Measurements from ENCODE around the gene STMN3. TPM values are rescaled to one million over a fixed set of nuclear protein-coding genes. Genes with fewer than 3 reads are reported as not detected.

STMN3 gene
- total and polyA plus RNA-seq, 2 of the 8 experiments (the other 6 are each of a cell fraction or from before 2014, with no cell fraction given) = 51.5 to 63.1 TPM

GRCh38 chr20:63678667-63679465 lies 25.6 kb upstream of the STMN3 start:
- H2BK20ac ChIP-seq (ENCODE audit: low read length) = no peak overlapping the region
- H3K9me3 ChIP-seq (ENCODE audit: insufficient read depth in 2 of 2, low read depth in 1 of 2, low read length in 1 of 2) = no peaks in the 10 kb centered on the region
- H3K4me3 ChIP-seq (ENCODE audit: extremely low read depth in 1 of 4, insufficient read depth in 2 of 4, low read depth in 3 of 4, low read length in 4 of 4) = no peak overlapping the region
- H4K91ac ChIP-seq (replicated peaks; ENCODE audit: insufficient read length, low read length) = no peak overlapping the region
- H2AFZ ChIP-seq (ENCODE audit: low read length) = no peak overlapping the region
- no peak overlapping the region for H3K27ac ChIP-seq (ENCODE audit: low read depth, low read length)
- POLR2A ChIA-PET (ENCODE audit: partially characterized antibody) = interaction anchor here (1.0 to 1.7 kb wide), 4 partner anchors 10 to 19 kb away, joined by 3 to 6 read pairs (median 5); no protein-coding TSS in a partner anchor
- no peaks in the 10 kb centered on the region for H3K79me1 ChIP-seq (ENCODE audit: low read depth, low read length)
- no peak for DNase-seq (ENCODE audit: low read depth in 1 of 2, low spot score in 2 of 2)
- H3K9ac ChIP-seq (replicated peaks in 1 of 4; ENCODE audit: extremely low read depth in 1 of 4, low read depth in 3 of 4, low read length in 3 of 4) = no peak overlapping the region
- H2BK5ac ChIP-seq (ENCODE audit: low read depth, low read length) = no peak overlapping the region; the same call in 1 of the 2 replicates
- H3K56ac ChIP-seq (replicated peaks; ENCODE audit: insufficient read length, low read depth, low read length) = no peak overlapping the region
- no peaks in the 10 kb centered on the region for H3K4me1 ChIP-seq (replicated peaks in 1 of 4; ENCODE audit: control insufficient read depth in 3 of 4, insufficient read depth in 4 of 4, low read length in 3 of 4)
- no peak overlapping the region for H3K4me2 ChIP-seq (ENCODE audit: insufficient read depth in 1 of 2, low read depth in 2 of 2, low read length in 2 of 2)
- TF ChIP-seq MAFK (IDR thresholded peaks at IDR 0.05; ENCODE audit: low read depth, low read length) (no peak), HDAC2 (IDR thresholded peaks at IDR 0.05; ENCODE audit: borderline replicate concordance in 1 of 2, low read depth in 2 of 2, low read length in 2 of 2) (no peak), TAF1 (IDR thresholded peaks at IDR 0.05; ENCODE audit: low read depth, low read length) (no peak), RNF2 (IDR thresholded peaks at IDR 0.05; ENCODE audit: borderline replicate concordance, low read depth, low read length, missing control alignments, poor library complexity, severe bottlenecking) (no peak)
- CTCF ChIA-PET (ENCODE audit: partially characterized antibody) = interaction anchor here (0.7 to 0.9 kb wide), 2 partner anchors 17 to 140 kb away, joined by 3 to 4 read pairs; no protein-coding TSS in a partner anchor
- no peak overlapping the region for H3K4ac ChIP-seq (replicated peaks; ENCODE audit: insufficient read length, low read depth, low read length)
- H2BK120ac ChIP-seq (replicated peaks; ENCODE audit: low read depth, low read length) = no peak overlapping the region
- no peak overlapping the region for H3K14ac ChIP-seq (ENCODE audit: insufficient read length)
- WGBS, 2 experiments (ENCODE audit: extremely low coverage in 1 of 2, insufficient coverage in 1 of 2, insufficient read length in 1 of 2, insufficient replicate concordance in 2 of 2, low coverage in 1 of 2, low lambda C conversion rate in 2 of 2, missing lambda C conversion rate in 1 of 2) = 92% methylated on average over 38 of the region's 38 CpGs; no CpG with 5 or more reads in 1 of the 2 experiments
- no peak overlapping the region for H4K5ac ChIP-seq (ENCODE audit: insufficient read length, low read depth, low read length)
- H2AK5ac ChIP-seq (ENCODE audit: low read depth, low read length) = no peak overlapping the region
- no peak overlapping the region for H2BK12ac ChIP-seq (ENCODE audit: low read depth, low read length)
- H3K18ac ChIP-seq (ENCODE audit: extremely low read depth, low read length) = no peak overlapping the region
- H3K23ac ChIP-seq (ENCODE audit: insufficient read length) = no peak overlapping the region
- H3K23me2 ChIP-seq (ENCODE audit: low read depth, low read length) = no peaks in the 10 kb centered on the region; the same call in 1 of the 2 replicates
- no peaks in the 10 kb centered on the region for H3K79me2 ChIP-seq (ENCODE audit: control insufficient read depth in 1 of 2, insufficient read depth in 2 of 2, low read length in 2 of 2)
- H4K8ac ChIP-seq (ENCODE audit: extremely low read depth, insufficient read depth, low read length) = no peak overlapping the region
- peaks cover 2 to 9% (median 4%) of the 10 kb centered on the region in 4 experiments; a peak in 4 of 8 replicates for H3K36me3 ChIP-seq (ENCODE audit: control insufficient read depth in 2 of 4, insufficient read depth in 4 of 4, low read length in 3 of 4)
- no peak for FAIRE-seq
- no peaks in the 10 kb centered on the region for H3K27me3 ChIP-seq (replicated peaks in 1 of 4; ENCODE audit: control insufficient read depth in 3 of 4, extremely low read depth in 1 of 4, insufficient read depth in 3 of 4, low read length in 3 of 4)
- no peak overlapping the region for H2BK15ac ChIP-seq (ENCODE audit: low read length)
- peaks cover 0 to 7% of the 10 kb centered on the region in 2 experiments for H4K20me1 ChIP-seq (replicated peaks in 1 of 2; ENCODE audit: control insufficient read depth in 1 of 2, insufficient read depth in 2 of 2, low read length in 2 of 2)

All from H1 (cell line).